Naive thymus-derived CD4-positive, alpha-beta T cell (primary cell): Measurements from ENCODE around the gene CANT1. TPM values are rescaled to one million over a fixed set of nuclear protein-coding genes. Genes with fewer than 3 reads are reported as not detected.

Source experiments
- ATAC-seq: fragments of 150-1000 bp; cut with Tn5 transposase; 2 replicates; pipeline ENCODE4 v1.10.0; 2021; ENCODE audit warnings: mild to moderate bottlenecking, moderate library complexity
- CTCF ChIA-PET: fragments of 350-600 bp; sonication (Branson Sonifier 250); formaldehyde crosslinking; loops from one replicate; lab custom pipeline; 2021; ENCODE audit warnings: antibody characterized with exemption; lab: Charles Lee
- POLR2A ChIA-PET: fragments of 350-600 bp; sonication (Branson Sonifier 250); formaldehyde crosslinking; loops from one replicate; lab custom pipeline; 2021; ENCODE audit warnings: antibody characterized with exemption, inconsistent platforms; lab: Charles Lee
- DNase-seq, 9 donors: peaks; one replicate each; pipeline versions ENCODE4 v3.0.0 to v3.0.0-alpha.2; 2020 to 2022; ENCODE audit warnings: mixed read lengths in 1 of 9
- H3K27ac ChIP-seq: one replicate; pipeline ENCODE4 v1.7.0; 2013; ENCODE audit warnings: mild to moderate bottlenecking, low read depth, low read length, moderate library complexity
- H3K27me3 ChIP-seq, 2 donors: one replicate each; pipeline ENCODE4 v1.7.0; 2013; ENCODE audit warnings: low read length in 2 of 2, mild to moderate bottlenecking in 2 of 2, moderate library complexity in 2 of 2; ENCODE audit not compliant: control insufficient read depth in 2 of 2, insufficient read depth in 2 of 2
- H3K36me3 ChIP-seq, 3 experiments: 1 replicate in 2 of 3; 2 replicates in 1 of 3; pipeline ENCODE4 v1.7.0; 2013; ENCODE audit warnings: low read length in 3 of 3, mild to moderate bottlenecking in 3 of 3, moderate library complexity in 1 of 3; ENCODE audit not compliant: insufficient read depth in 3 of 3, control insufficient read depth in 2 of 3
- H3K4me1 ChIP-seq, 2 donors: one replicate each; pipeline ENCODE4 v1.7.0; 2013; ENCODE audit warnings: low read length in 2 of 2, mild to moderate bottlenecking in 2 of 2, moderate library complexity in 1 of 2; ENCODE audit not compliant: control insufficient read depth in 2 of 2, insufficient read depth in 2 of 2
- H3K4me3 ChIP-seq: 2 replicates; pipeline ENCODE4 v1.7.0; 2013; ENCODE audit warnings: mild to moderate bottlenecking, low read length
- H3K9me3 ChIP-seq, 3 experiments: 1 replicate in 2 of 3; 2 replicates in 1 of 3; pipeline ENCODE4 v1.7.0; 2013; ENCODE audit warnings: low read length in 3 of 3; ENCODE audit not compliant: control insufficient read depth in 2 of 3
- H3K27ac Mint-ChIP-seq, 9 donors: one replicate each; pipeline ENCODE4 v1.8.0; 2020 to 2022; ENCODE audit warnings: mixed read lengths in 9 of 9, mild to moderate bottlenecking in 8 of 9, moderate library complexity in 5 of 9, inconsistent platforms in 2 of 9
- H3K27me3 Mint-ChIP-seq, 5 donors: one replicate each; pipeline ENCODE4 v1.8.0; 2021 to 2022; ENCODE audit warnings: mixed read lengths in 5 of 5, mild to moderate bottlenecking in 1 of 5
- H3K36me3 Mint-ChIP-seq, 5 donors: one replicate each; pipeline ENCODE4 v1.8.0; 2020 to 2022; ENCODE audit warnings: mixed read lengths in 5 of 5, mild to moderate bottlenecking in 3 of 5, inconsistent platforms in 1 of 5
- H3K4me1 Mint-ChIP-seq, 7 donors: one replicate each; pipeline ENCODE4 v1.8.0; 2020 to 2022; ENCODE audit warnings: mixed read lengths in 7 of 7, mild to moderate bottlenecking in 3 of 7, inconsistent platforms in 1 of 7
- H3K4me3 Mint-ChIP-seq, 10 donors: one replicate each; pipeline ENCODE4 v1.8.0; 2020 to 2022; ENCODE audit warnings: mild to moderate bottlenecking in 10 of 10, mixed read lengths in 10 of 10, moderate library complexity in 6 of 10, inconsistent platforms in 2 of 10
- H3K9me3 Mint-ChIP-seq, 11 donors: one replicate each; pipeline ENCODE4 v1.8.0; 2020 to 2022; ENCODE audit warnings: mixed read lengths in 11 of 11, mild to moderate bottlenecking in 4 of 11, inconsistent platforms in 1 of 11, moderate library complexity in 1 of 11
- intact Hi-C, 2 donors: fragments of 100-400 bp; cut with micrococcal nuclease; formaldehyde crosslinking; loops; one replicate each; pipeline ENCODE4 v1.15.1; 2023
- polyA plus RNA-seq, 2 donors: library from polyadenylated mRNA; unstranded; fragments of 300-500 nt; fragmentation: Illumina TruSeq; gene quantifications; one replicate each; pipeline ENCODE4 v1.2.3, GENCODE V29; 2021
- total RNA-seq, 6 experiments: library from RNA in 5 of 6; stranded (reverse) in 5 of 6; gene quantifications; 1 replicate in 5 of 6; 2 replicates in 1 of 6; pipeline ENCODE4 v1.2.3 and lab custom pipeline; 2021 to 2026

Gene CANT1
- total and polyA plus RNA-seq, 7 experiments from 2014 or later, result 11.2 to 82.2 (median 42.3) TPM

DNA sequence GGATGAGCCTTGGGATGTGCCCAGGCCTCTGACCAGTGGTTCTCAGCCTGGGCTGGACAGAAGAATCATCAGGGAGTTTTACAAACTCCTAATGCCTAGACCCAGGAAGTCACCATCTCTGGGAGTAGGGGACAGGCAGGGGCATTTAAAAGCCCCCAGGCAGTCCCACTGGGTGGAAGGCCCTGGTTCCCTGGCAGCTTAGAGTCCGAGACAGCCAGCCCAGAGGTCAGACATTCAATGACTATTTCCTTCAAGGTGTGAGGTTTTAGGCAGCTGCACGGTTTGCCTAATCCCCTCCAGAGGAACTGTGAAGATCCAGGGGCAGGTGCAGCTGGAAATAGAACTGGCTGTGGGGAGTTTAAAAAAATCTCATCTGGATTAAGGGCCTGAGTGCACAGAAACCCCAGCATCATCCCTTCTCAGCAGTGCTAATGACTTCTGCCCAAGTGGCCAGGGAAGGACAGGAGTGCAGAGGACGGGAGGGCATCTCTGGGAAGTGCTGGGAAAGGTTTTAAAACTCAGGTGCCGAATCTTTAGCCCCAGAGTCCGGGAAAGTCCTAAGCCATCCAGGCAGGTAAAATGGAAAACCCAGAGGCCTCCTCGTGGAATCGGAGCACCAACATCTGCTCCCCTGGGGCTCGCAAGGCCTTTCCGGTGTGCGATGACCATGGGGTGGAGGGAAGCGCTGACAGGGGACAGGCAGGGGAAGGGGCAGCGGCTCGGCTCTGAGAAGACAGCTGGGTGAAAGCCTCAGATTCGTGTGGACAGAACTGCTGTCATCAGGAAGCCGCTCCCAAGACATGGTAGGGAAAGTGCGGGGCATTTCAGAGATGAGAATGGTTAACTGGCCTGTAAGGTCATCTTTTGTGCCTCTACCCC lies 28.3 kb downstream of the CANT1 start:
- ChIA-PET POLR2A (interaction anchor here (0.6 kb wide), 1 partner anchor 1644 kb away, joined by 4 read pairs; no protein-coding TSS in a partner anchor), CTCF (interaction anchor here (0.7 to 1.3 kb wide), 3 partner anchors 9 to 411 kb away, joined by 3 to 8 read pairs (median 4); no protein-coding TSS in a partner anchor)
- DNase-seq (no peak), ATAC-seq (no peak)
- Histone ChIP-seq H3K4me3 (no peak overlapping the region), H3K27ac (no peak overlapping the region), H3K9me3 (no peaks in the 10 kb centered on the region), H3K36me3 (peaks cover 0 to under 1% (median 0%) of the 10 kb centered on the region in 3 experiments), H3K27me3 (no peaks in the 10 kb centered on the region), H3K4me1 (peaks cover 0 to 35% of the 10 kb centered on the region in 2 donors)
- peak overlapping the region in 2 of 9 donors; percentile 46 to 88 for H3K27ac Mint-ChIP-seq
- no peaks in the 10 kb centered on the region for H3K36me3 Mint-ChIP-seq
- no peaks in the 10 kb centered on the region for H3K9me3 Mint-ChIP-seq
- no peaks in the 10 kb centered on the region for H3K27me3 Mint-ChIP-seq
- peaks cover 13 to 28% (median 23%) of the 10 kb centered on the region in 7 donors for H3K4me1 Mint-ChIP-seq
- intact Hi-C loops, result no loop called here
- H3K4me3 Mint-ChIP-seq, result peak overlapping the region in 1 of 10 donors; percentile 51

DNA sequence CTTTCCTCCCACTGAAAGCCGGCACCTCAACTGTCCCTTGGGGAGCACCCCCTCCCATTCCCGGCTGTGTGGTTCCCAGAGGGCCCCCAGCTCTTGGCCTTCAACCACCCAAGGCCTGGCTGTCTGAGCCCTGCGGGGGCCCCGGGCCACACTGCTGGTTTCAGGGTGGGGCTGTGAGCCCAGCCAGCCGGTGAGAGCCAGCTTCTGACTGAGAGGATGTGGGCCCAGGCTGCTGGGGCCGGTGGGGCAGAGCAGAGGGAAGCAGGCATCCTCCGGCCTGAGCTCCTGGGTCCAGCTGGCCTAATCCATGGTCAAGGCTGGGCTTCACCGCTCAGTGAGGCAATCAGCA lies 29.0 kb downstream of the CANT1 start:
- H3K27ac Mint-ChIP-seq, result peak overlapping the region in 4 of 9 donors; percentile 80 to 95 (median 88)
- intact Hi-C loops, result no loop called here
- ChIA-PET POLR2A (no interaction called here), CTCF (interaction anchor here (1.0 to 1.3 kb wide), 3 partner anchors 9 to 13 kb away, joined by 3 to 8 read pairs (median 4); no protein-coding TSS in a partner anchor)
- H3K4me1 ChIP-seq, result peaks cover 0 to 29% of the 10 kb centered on the region in 2 donors
- H3K27me3 ChIP-seq, result no peaks in the 10 kb centered on the region
- peak overlapping the region; percentile 73 for H3K27ac ChIP-seq
- peak overlapping the region in 4 of 10 donors; percentile 78 to 87 (median 83) for H3K4me3 Mint-ChIP-seq
- H3K4me1 Mint-ChIP-seq, result peaks cover 12 to 24% (median 19%) of the 10 kb centered on the region in 7 donors
- H3K36me3 ChIP-seq, result peaks cover 0 to 5% (median 0%) of the 10 kb centered on the region in 3 experiments
- no peak for ATAC-seq
- DNase-seq, result no peak
- no peaks in the 10 kb centered on the region for H3K27me3 Mint-ChIP-seq
- H3K4me3 ChIP-seq, result no peak overlapping the region
- no peaks in the 10 kb centered on the region for H3K36me3 Mint-ChIP-seq
- no peaks in the 10 kb centered on the region for H3K9me3 ChIP-seq
- H3K9me3 Mint-ChIP-seq, result no peaks in the 10 kb centered on the region

DNA sequence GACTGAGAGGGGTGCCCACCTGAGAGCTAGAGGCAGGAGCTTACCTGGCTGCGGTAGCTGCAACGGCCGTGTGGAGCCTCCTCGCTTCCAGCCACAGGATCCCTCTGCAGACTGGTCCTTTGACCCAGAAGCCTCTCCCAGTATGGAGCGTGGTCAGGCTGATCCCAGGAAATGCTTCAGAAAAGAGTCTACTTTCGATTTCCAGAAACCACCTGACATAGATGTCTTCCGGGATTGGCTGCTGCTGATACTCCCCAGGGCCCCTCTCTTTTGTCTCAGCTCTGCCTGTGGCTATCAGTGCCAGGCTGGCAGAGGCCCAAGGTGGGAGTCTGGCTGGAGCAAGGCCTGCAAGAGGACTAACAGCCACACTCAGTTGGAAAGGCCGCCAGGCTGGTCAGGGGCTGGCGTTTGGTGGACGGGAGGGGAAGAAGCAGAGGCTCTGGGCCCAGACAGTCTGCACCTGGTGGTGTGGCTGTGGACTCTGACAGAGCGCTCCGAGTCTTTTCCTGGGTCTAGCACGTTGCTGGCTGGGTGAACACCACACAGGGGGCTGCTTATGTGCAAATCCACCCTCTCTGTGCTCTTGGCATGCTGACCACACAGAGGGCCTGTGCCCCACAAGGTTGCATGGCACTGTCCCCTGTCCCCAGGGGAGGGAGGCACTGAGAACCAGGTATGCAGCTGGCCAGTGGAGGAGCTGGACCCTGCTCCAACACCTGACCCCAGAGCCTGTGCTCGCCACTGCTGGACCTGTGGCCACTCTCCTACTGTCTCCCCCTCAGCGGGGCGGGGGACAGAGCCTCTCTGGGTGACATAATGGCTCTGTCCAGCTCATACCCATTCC lies 29.6 kb downstream of the CANT1 start, which contains the start of gene LGALS3BP:
LGALS3BP (minus strand) TSS at position 144 of the 844 bp plus-strand sequence. CDS start 2,732 bp downstream, outside the sequence.
- peaks cover 0 to 28% of the 10 kb centered on the region in 2 donors for H3K4me1 ChIP-seq
- POLR2A ChIA-PET, result no interaction called here
- H3K27ac ChIP-seq, result peak within 1 kb of the TSS; percentile 73
- H3K27me3 ChIP-seq, result no peaks in the 10 kb centered on the region
- CTCF ChIA-PET, result interaction anchor here (0.8 to 1.2 kb wide), 6 partner anchors 9 to 129 kb away, joined by 3 to 5 read pairs (median 3); no protein-coding TSS in a partner anchor
- Mint-ChIP-seq H3K36me3 (no peaks in the 10 kb centered on the region), H3K27ac (peak within 1 kb of the TSS; percentile 80 to 95 (median 89)), H3K4me3 (peak within 1 kb of the TSS; percentile 77 to 89 (median 84)), H3K27me3 (no peaks in the 10 kb centered on the region), H3K9me3 (no peaks in the 10 kb centered on the region), H3K4me1 (peaks cover 12 to 25% (median 21%) of the 10 kb centered on the region in 7 donors)
- intact Hi-C loops, result no loop called here
- peak in 8 of 9 donors; percentile 38 to 59 (median 49) for DNase-seq
- H3K4me3 ChIP-seq, result peak within 1 kb of the TSS; percentile 61
- ATAC-seq, result peak; percentile 74
- H3K9me3 ChIP-seq, result no peaks in the 10 kb centered on the region
- H3K36me3 ChIP-seq, result peaks cover 0 to 5% (median 0%) of the 10 kb centered on the region in 3 experiments

DNA sequence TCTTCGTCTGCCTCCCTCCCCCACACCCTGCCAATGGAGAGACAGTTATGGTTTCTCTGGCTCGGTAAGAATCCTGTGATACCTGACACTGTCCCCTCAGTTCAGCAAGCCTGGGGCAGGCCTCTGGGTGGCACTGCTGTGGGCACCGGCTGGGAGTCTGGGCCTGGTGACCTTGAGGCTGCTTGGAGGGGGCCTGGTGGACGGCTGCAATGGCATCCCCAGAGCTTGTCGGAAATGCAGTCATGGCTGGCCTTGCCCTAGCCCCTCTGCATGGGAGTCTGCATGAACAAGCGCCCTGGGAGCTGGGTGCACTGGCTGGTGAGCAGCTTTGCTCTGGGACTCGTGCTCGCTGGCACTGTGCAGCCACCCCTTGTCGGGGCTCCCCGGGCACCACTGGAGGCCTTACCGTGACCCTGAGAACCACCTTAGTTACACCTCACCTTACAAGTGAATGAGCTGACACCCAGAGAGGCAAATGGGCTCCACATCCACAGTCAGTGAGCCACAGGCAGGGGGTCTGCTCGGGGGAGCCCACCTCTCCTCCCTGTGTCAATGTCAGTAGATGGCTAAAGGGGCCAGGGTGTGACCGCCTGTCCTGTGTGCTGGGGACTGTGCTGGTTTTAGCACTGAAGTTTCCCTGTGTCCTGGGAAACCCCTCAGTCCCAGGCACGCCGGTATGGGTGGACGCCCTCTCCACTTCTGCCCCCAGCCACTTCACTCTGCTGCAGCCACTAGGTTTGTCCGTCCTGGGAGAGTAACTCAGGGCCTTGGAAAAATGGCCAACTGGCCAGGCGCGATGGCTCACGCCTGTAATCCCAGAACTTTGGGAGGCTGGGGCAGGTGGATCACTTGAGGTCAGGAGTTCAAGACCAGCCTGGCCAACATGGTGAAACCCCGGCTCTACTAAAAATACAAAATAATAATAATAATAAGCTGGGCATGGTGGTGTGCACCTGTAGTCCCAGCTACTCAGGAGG lies 31.3 kb downstream of the CANT1 start:
- Mint-ChIP-seq H3K36me3 (no peaks in the 10 kb centered on the region), H3K4me1 (peaks cover 12 to 28% (median 21%) of the 10 kb centered on the region in 7 donors), H3K27me3 (no peaks in the 10 kb centered on the region), H3K27ac (peak overlapping the region in 4 of 9 donors; percentile 42 to 95 (median 90)), H3K4me3 (peak overlapping the region; percentile 77 to 89 (median 84)), H3K9me3 (no peaks in the 10 kb centered on the region)
- peaks cover 0 to 18% (median 0%) of the 10 kb centered on the region in 3 experiments for H3K36me3 ChIP-seq
- POLR2A ChIA-PET, result interaction anchor here (0.5 kb wide), 1 partner anchor 901 kb away, joined by 3 read pairs; no protein-coding TSS in a partner anchor
- intact Hi-C loops, result no loop called here
- no peak overlapping the region for H3K4me3 ChIP-seq
- no peak for ATAC-seq
- DNase-seq, result no peak
- H3K9me3 ChIP-seq, result no peaks in the 10 kb centered on the region
- peak overlapping the region; percentile 73 for H3K27ac ChIP-seq
- CTCF ChIA-PET, result interaction anchor here (1.0 kb wide), 1 partner anchor 36 kb away, joined by 3 read pairs; no protein-coding TSS in a partner anchor
- H3K4me1 ChIP-seq, result peaks cover 0 to 28% of the 10 kb centered on the region in 2 donors
- H3K27me3 ChIP-seq, result no peaks in the 10 kb centered on the region

DNA sequence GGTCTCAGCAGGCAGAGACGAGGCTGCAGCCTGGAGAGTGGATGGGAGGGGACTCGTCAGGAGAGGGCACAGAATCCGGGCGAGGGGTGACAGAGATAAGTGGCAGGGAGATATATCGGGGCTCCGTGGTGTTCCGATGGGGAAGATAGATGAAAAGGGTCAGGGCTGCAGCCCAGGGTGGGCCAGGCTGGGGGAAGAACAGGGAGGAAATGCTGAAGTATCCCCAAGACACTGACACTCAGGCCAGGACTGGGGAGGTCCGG lies 32.0 kb downstream of the CANT1 start:
- Histone ChIP-seq H3K27me3 (no peaks in the 10 kb centered on the region), H3K4me3 (no peak overlapping the region), H3K36me3 (peaks cover 0 to 22% (median 0%) of the 10 kb centered on the region in 3 experiments), H3K9me3 (no peaks in the 10 kb centered on the region), H3K4me1 (peaks cover 0 to 28% of the 10 kb centered on the region in 2 donors), H3K27ac (no peak overlapping the region)
- DNase-seq, result no peak
- intact Hi-C loops, result no loop called here
- peak overlapping the region in 8 of 10 donors; percentile 2 to 85 (median 78) for H3K4me3 Mint-ChIP-seq
- CTCF ChIA-PET, result no interaction called here
- no peaks in the 10 kb centered on the region for H3K27me3 Mint-ChIP-seq
- no peaks in the 10 kb centered on the region for H3K36me3 Mint-ChIP-seq
- no peak for ATAC-seq
- H3K4me1 Mint-ChIP-seq, result peaks cover 12 to 28% (median 21%) of the 10 kb centered on the region in 7 donors
- H3K9me3 Mint-ChIP-seq, result no peaks in the 10 kb centered on the region
- POLR2A ChIA-PET, result interaction anchor here (0.5 kb wide), 1 partner anchor 900 kb away, joined by 3 read pairs; no protein-coding TSS in a partner anchor
- peak overlapping the region in 7 of 9 donors; percentile 36 to 83 (median 58) for H3K27ac Mint-ChIP-seq
